GM23248 (cell line): Measurements from ENCODE around the gene TTC24. TPM values are rescaled to one million over a fixed set of nuclear protein-coding genes. Genes with fewer than 3 reads are reported as not detected.
A peak's percentile ranks its signal among the peaks of the same experiment; 100 is the strongest.

Source experiments
- DNase-seq: peaks from one replicate; pipeline ENCODE4 v3.0.0-alpha.2; 2015
- H2AFZ ChIP-seq: fragments of 200-600 bp; sonication (generic); 2 replicates; pipeline ENCODE4 v1.6.1; 2016; ENCODE audit warnings: antibody characterized with exemption
- H3F3A ChIP-seq: fragments of 200-600 bp; sonication (generic); 2 replicates; pipeline ENCODE4 v1.6.1; 2016; ENCODE audit warnings: mild to moderate bottlenecking, antibody characterized with exemption, mixed run types; ENCODE audit not compliant: insufficient read depth
- H3K27ac ChIP-seq: fragments of 200-600 bp; sonication (generic); 2 replicates; pipeline ENCODE4 v1.5.1; 2016; ENCODE audit warnings: mild to moderate bottlenecking
- H3K27me3 ChIP-seq: fragments of 200-600 bp; sonication (generic); replicated peaks from 2 replicates; pipeline ENCODE4 v1.6.1; 2016; ENCODE audit warnings: mild to moderate bottlenecking; ENCODE audit not compliant: insufficient read depth
- H3K36me3 ChIP-seq: fragments of 200-600 bp; sonication (generic); 2 replicates; pipeline ENCODE4 v1.6.1; 2016; ENCODE audit warnings: low read depth, mild to moderate bottlenecking
- H3K4me1 ChIP-seq: fragments of 200-600 bp; sonication (generic); 2 replicates; pipeline ENCODE4 v1.6.1; 2016; ENCODE audit warnings: mild to moderate bottlenecking; ENCODE audit not compliant: insufficient read depth
- H3K4me2 ChIP-seq: fragments of 200-600 bp; sonication (generic); one replicate; pipeline ENCODE4 v1.6.1; 2016; ENCODE audit warnings: mild to moderate bottlenecking; ENCODE audit not compliant: unreplicated experiment
- H3K4me3 ChIP-seq: fragments of 200-600 bp; sonication (generic); 2 replicates; pipeline ENCODE4 v1.5.1; 2016; ENCODE audit warnings: mild to moderate bottlenecking
- H3K79me2 ChIP-seq: fragments of 200-600 bp; sonication (generic); 2 replicates; pipeline ENCODE4 v1.6.1; 2016; ENCODE audit warnings: mild to moderate bottlenecking; ENCODE audit not compliant: insufficient read depth
- H3K9ac ChIP-seq: fragments of 200-600 bp; sonication (generic); 2 replicates; pipeline ENCODE4 v1.6.1; 2016; ENCODE audit warnings: mild to moderate bottlenecking
- H3K9me2 ChIP-seq: fragments of 200-600 bp; sonication (generic); 2 replicates; pipeline ENCODE4 v1.6.1; 2016; ENCODE audit warnings: mixed run types, mild to moderate bottlenecking, moderate library complexity; ENCODE audit not compliant: insufficient read depth
- H3K9me3 ChIP-seq: fragments of 200-600 bp; sonication (generic); one replicate; pipeline ENCODE4 v1.6.1; 2017; ENCODE audit warnings: low read depth
- H4K20me1 ChIP-seq: fragments of 200-600 bp; sonication (generic); 2 replicates; pipeline ENCODE4 v1.6.0; 2016; ENCODE audit not compliant: insufficient read depth
- EZH2 ChIP-seq: fragments of 200-600 bp; sonication (generic); IDR thresholded peaks from 2 replicates; pipeline ENCODE4 v1.6.1; 2018; ENCODE audit warnings: antibody characterized with exemption, mild to moderate bottlenecking; ENCODE audit not compliant: insufficient read depth, poor library complexity, severe bottlenecking
- EZH2phosphoT487 ChIP-seq: fragments of 200-600 bp; sonication (generic); IDR thresholded peaks from 2 replicates; pipeline ENCODE4 v1.6.1; 2018; ENCODE audit warnings: antibody characterized with exemption, moderate library complexity, mild to moderate bottlenecking, low read depth; ENCODE audit not compliant: insufficient read depth
- WGBS, 2 experiments: methylation state at CpG; one replicate each; pipeline ENCODE4 v1.1.6; 2015 to 2017; ENCODE audit warnings: low lambda C conversion rate in 2 of 2, low coverage in 1 of 2; ENCODE audit errors: missing lambda C conversion rate in 2 of 2; 5-methylcytosine and 5-hydroxymethylcytosine counted together
- in situ Hi-C: fragments of 300-500 bp; cut with MboI; formaldehyde crosslinking; loops from 2 replicates; pipeline ENCODE4 v1.15.0; 2020
- polyA plus RNA-seq: library from polyadenylated mRNA; unstranded; fragments of >200 nt; fragmentation: Nextera tagmentation; extraction: Ambion mirVana; gene quantifications from 2 replicates; pipeline ENCODE4 v1.2.1, GENCODE V29; 2016
- total RNA-seq: library from RNA; depleted of rRNA; stranded (reverse); fragments of >200 nt; shearing (Covaris generic); gene quantifications from 2 replicates; pipeline ENCODE4 v1.2.3, GENCODE V29; 2014

Gene TTC24
- total and polyA plus RNA-seq, 2 experiments from 2014 or later, result not detected

DNA sequence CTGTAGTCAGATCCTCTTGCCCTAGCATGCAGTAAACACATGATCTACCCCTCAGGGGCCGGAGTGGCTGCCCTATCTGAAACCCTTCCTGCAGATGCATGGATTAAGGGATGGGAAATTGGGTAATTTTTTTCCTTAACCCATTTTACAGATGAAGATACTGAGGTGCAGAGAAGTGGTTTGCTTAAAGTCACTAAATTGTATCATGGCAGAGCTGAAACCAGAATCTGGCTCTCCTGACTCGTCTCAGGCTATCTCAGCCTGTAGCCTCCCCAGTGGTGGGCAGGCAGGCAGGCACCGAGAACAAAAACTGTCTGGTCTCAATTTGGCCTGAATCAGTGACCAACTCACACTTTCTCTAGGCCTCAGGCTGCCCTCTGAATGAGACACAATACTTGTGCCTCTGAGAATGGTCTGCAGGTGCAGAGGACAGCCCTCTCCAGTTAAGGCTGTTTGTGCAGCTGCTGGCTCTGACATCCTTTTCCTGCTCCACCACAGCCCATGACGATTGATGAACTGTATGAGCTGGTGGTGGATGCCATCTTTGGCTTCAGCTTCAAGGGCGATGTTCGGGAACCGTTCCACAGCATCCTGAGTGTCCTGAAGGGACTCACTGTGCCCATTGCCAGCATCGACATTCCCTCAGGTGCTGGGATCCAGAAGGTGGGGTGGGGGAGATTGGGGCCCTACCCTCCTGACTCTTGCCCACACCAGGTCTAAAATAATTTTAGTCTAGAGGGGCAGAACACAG, 13.6 kb downstream of the TTC24 start:
- H3K9me2 ChIP-seq, result no peaks in the 10 kb centered on the region
- TF ChIP-seq EZH2phosphoT487 (no peak), EZH2 (no peak)
- H3K27me3 ChIP-seq, result no peaks in the 10 kb centered on the region
- no peak overlapping the region for H2AFZ ChIP-seq
- H3K9me3 ChIP-seq, result no peaks in the 10 kb centered on the region
- peak; percentile 24 for DNase-seq
- no peak overlapping the region for H3K4me2 ChIP-seq
- no peaks in the 10 kb centered on the region; the same call in 1 of the 2 replicates for H3K36me3 ChIP-seq
- H3F3A ChIP-seq, result peaks cover 19% of the 10 kb centered on the region; the same call in 1 of the 2 replicates
- H3K4me3 ChIP-seq, result no peak overlapping the region
- H3K27ac ChIP-seq, result no peak overlapping the region
- no peak overlapping the region for H3K9ac ChIP-seq
- peaks cover 5% of the 10 kb centered on the region; the same call in 1 of the 2 replicates for H3K4me1 ChIP-seq
- 77 to 78% methylated on average over 8 of the region's 8 CpGs for WGBS, 2 experiments
- in situ Hi-C loops, result no loop called here
- peaks cover 6% of the 10 kb centered on the region for H3K79me2 ChIP-seq
- H4K20me1 ChIP-seq, result no peaks in the 10 kb centered on the region

DNA sequence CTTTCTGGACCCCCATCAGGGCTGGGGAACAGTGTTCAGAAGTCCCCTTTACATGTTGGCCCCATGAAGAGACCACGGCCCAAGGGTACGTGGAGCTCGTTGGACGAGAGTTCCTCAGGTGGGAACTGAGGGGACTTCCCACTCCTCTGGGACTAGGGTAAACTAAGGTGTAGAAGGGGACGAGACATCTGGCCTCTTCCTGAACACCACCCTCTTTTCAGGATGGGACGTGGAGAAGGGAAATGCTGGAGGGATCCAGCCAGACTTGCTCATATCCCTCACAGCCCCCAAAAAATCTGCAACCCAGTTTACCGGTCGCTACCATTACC, 14.1 kb downstream of the TTC24 start:
- H2AFZ ChIP-seq, result no peak overlapping the region
- peaks cover 5% of the 10 kb centered on the region; the same call in 1 of the 2 replicates for H3K4me1 ChIP-seq
- no peaks in the 10 kb centered on the region for H3K9me3 ChIP-seq
- H3K36me3 ChIP-seq, result no peaks in the 10 kb centered on the region; the same call in 1 of the 2 replicates
- H3K9me2 ChIP-seq, result no peaks in the 10 kb centered on the region
- H3K9ac ChIP-seq, result no peak overlapping the region
- no peak overlapping the region for H3K27ac ChIP-seq
- peaks cover 19% of the 10 kb centered on the region; the same call in 1 of the 2 replicates for H3F3A ChIP-seq
- 87 to 89% methylated on average over 8 of the region's 8 CpGs for WGBS, 2 experiments
- TF ChIP-seq EZH2, result no peak
- no peak for TF ChIP-seq EZH2phosphoT487
- no peak for DNase-seq
- H4K20me1 ChIP-seq, result no peaks in the 10 kb centered on the region
- no peaks in the 10 kb centered on the region for H3K27me3 ChIP-seq
- H3K4me3 ChIP-seq, result no peak overlapping the region
- in situ Hi-C loops, result no loop called here
- peaks cover 10% of the 10 kb centered on the region for H3K79me2 ChIP-seq
- no peak overlapping the region for H3K4me2 ChIP-seq

DNA sequence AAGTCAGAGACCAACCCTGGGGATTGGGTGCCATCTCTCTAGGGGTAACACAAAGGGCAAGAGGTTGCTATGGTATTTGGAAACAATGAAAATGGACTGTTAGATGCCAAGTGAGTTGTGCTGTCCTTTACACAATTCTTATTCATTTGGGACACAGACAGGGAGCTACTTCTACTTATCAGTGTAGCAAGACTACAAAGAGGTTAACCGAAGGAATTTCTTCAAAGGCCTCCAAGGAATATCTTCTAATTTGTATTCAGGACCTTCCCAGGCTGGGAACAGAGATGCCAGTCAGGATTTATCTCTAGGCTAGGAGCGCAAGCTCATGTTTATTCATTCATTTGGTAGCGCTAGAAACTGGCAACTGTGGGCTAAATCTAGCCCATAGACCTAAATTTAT, 14.7 kb downstream of the TTC24 start:
- H3F3A ChIP-seq, result peaks cover 19% of the 10 kb centered on the region; the same call in 1 of the 2 replicates
- in situ Hi-C loops, result no loop called here
- H3K27me3 ChIP-seq, result no peaks in the 10 kb centered on the region
- H3K4me2 ChIP-seq, result no peak overlapping the region
- no peak overlapping the region for H2AFZ ChIP-seq
- WGBS, 2 experiments, result 69 to 72% methylated on average over 3 of the region's 3 CpGs
- H3K79me2 ChIP-seq, result peaks cover 16% of the 10 kb centered on the region
- no peaks in the 10 kb centered on the region for H3K9me2 ChIP-seq
- H3K9me3 ChIP-seq, result no peaks in the 10 kb centered on the region
- DNase-seq, result no peak
- no peak overlapping the region for H3K27ac ChIP-seq
- no peaks in the 10 kb centered on the region; the same call in 1 of the 2 replicates for H3K36me3 ChIP-seq
- no peak overlapping the region for H3K9ac ChIP-seq
- TF ChIP-seq EZH2, result no peak
- no peak for TF ChIP-seq EZH2phosphoT487
- no peaks in the 10 kb centered on the region for H4K20me1 ChIP-seq
- H3K4me3 ChIP-seq, result no peak overlapping the region
- H3K4me1 ChIP-seq, result peaks cover 5% of the 10 kb centered on the region; the same call in 1 of the 2 replicates

DNA sequence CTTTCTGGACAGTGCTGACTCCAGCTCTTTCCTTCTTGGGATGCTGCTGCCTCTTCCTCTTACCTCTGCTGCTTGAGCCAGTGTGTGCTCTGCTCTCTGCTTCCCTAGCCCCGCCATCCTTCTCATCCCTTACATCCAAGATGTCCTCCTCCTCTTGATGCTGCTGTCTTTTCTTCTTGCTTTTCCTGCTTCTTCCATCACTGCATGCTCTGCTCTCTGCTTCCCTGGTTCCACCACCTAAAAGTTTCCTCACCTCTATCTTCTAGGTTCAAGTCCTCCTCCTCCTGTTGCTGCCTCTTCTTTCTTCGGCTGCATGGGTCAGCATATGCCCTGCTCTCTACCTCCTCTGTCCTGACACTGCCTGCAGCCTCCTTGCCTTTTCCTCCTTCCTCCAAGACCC, 15.5 kb downstream of the TTC24 start:
- 93 to 97% methylated on average over 2 of the region's 2 CpGs for WGBS, 2 experiments
- Histone ChIP-seq H3K27ac (no peak overlapping the region), H4K20me1 (no peaks in the 10 kb centered on the region), H3K9me2 (no peaks in the 10 kb centered on the region), H3K79me2 (peaks cover 24% of the 10 kb centered on the region), H2AFZ (no peak overlapping the region), H3K4me1 (peaks cover 6% of the 10 kb centered on the region; the same call in 1 of the 2 replicates), H3K36me3 (no peaks in the 10 kb centered on the region; the same call in 1 of the 2 replicates), H3F3A (peaks cover 19% of the 10 kb centered on the region; the same call in 1 of the 2 replicates), H3K27me3 (no peaks in the 10 kb centered on the region), H3K9ac (no peak overlapping the region), H3K9me3 (no peaks in the 10 kb centered on the region), H3K4me3 (no peak overlapping the region), H3K4me2 (no peak overlapping the region)
- TF ChIP-seq EZH2phosphoT487 (no peak), EZH2 (no peak)
- in situ Hi-C loops, result no loop called here
- DNase-seq, result no peak
